ENCODE measurements around the gene RHOA.

The RHOA gene

GRCh38 chr3:49310677-49311076, 101.1 kb downstream of the RHOA start:
- Histone ChIP-seq H3K4me1 (ENCODE audit: control insufficient read depth, insufficient read depth, low read length) (no peaks in the 10 kb centered on the region), H3K27ac (ENCODE audit: extremely low read depth, low read depth, low read length) (no peak overlapping the region), H3K36me3 (ENCODE audit: control insufficient read depth in 2 of 2, insufficient read depth in 1 of 2, low read length in 2 of 2) (peaks cover 4 to 49% of the 10 kb centered on the region in 2 experiments; a peak in 2 of 3 replicates), H3K4me3 (ENCODE audit: low read depth, low read length) (no peak overlapping the region), H3K9me3 (ENCODE audit: control insufficient read depth, insufficient read depth, low read depth, low read length) (no peaks in the 10 kb centered on the region)
- ChIA-PET CTCF (interaction anchor here (1.0 kb wide), 1 partner anchor 29 kb away, joined by 3 read pairs; no protein-coding TSS in a partner anchor), POLR2A (no interaction called here)
- TF ChIP-seq FEZF1 (tag by site-specific recombination; IDR thresholded peaks at IDR 0.05) (no peak), ZBTB49 (tag by site-specific recombination; IDR thresholded peaks at IDR 0.05; ENCODE audit: low read depth) (no peak), ZNF629 (tag by site-specific recombination; IDR thresholded peaks at IDR 0.05) (no peak), SCRT2 (tag by site-specific recombination; IDR thresholded peaks at IDR 0.05) (no peak), ZNF837 (tag by site-specific recombination; IDR thresholded peaks at IDR 0.05) (no peak), ZNF311 (tag by site-specific recombination; IDR thresholded peaks at IDR 0.05; ENCODE audit: borderline replicate concordance) (no peak), ZNF777 (tag by site-specific recombination; IDR thresholded peaks at IDR 0.05; ENCODE audit: borderline replicate concordance) (no peak), ZNF623 (tag by site-specific recombination; IDR thresholded peaks at IDR 0.05) (no peak), ZNF701 (tag by site-specific recombination; IDR thresholded peaks at IDR 0.05) (no peak), ZIC2 (tag by site-specific recombination; IDR thresholded peaks at IDR 0.05) (no peak), ZNF830 (tag by site-specific recombination; IDR thresholded peaks at IDR 0.05; ENCODE audit: low read depth) (no peak)
- TF ChIP-seq, protein P1, sequence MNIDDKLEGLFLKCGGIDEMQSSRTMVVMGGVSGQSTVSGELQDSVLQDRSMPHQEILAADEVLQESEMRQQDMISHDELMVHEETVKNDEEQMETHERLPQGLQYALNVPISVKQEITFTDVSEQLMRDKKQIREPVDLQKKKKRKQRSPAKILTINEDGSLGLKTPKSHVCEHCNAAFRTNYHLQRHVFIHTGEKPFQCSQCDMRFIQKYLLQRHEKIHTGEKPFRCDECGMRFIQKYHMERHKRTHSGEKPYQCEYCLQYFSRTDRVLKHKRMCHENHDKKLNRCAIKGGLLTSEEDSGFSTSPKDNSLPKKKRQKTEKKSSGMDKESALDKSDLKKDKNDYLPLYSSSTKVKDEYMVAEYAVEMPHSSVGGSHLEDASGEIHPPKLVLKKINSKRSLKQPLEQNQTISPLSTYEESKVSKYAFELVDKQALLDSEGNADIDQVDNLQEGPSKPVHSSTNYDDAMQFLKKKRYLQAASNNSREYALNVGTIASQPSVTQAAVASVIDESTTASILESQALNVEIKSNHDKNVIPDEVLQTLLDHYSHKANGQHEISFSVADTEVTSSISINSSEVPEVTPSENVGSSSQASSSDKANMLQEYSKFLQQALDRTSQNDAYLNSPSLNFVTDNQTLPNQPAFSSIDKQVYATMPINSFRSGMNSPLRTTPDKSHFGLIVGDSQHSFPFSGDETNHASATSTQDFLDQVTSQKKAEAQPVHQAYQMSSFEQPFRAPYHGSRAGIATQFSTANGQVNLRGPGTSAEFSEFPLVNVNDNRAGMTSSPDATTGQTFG (tag by site-specific recombination; IDR thresholded peaks at IDR 0.05; ENCODE audit: borderline replicate concordance): no peak
- TF ChIP-seq, protein P2, sequence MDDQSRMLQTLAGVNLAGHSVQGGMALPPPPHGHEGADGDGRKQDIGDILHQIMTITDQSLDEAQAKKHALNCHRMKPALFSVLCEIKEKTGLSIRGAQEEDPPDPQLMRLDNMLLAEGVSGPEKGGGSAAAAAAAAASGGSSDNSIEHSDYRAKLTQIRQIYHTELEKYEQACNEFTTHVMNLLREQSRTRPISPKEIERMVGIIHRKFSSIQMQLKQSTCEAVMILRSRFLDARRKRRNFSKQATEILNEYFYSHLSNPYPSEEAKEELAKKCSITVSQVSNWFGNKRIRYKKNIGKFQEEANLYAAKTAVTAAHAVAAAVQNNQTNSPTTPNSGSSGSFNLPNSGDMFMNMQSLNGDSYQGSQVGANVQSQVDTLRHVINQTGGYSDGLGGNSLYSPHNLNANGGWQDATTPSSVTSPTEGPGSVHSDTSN (CRISPR knock-in tag; IDR thresholded peaks at IDR 0.05): no peak

Data from HEK293 (cell line).